Fibroblast of villous mesenchyme (primary cell): ENCODE data around the gene CDH23. TPM values are rescaled to one million over a fixed set of nuclear protein-coding genes. Genes with fewer than 3 reads are reported as not detected.

Source experiments
- DNase-seq: peaks from one replicate; pipeline ENCODE4 v3.0.0-alpha.2; 2010; ENCODE audit warnings: low read depth
- H3K4me3 ChIP-seq: 2 replicates; pipeline ENCODE4 v1.5.1; 2011; ENCODE audit warnings: low read depth, mild to moderate bottlenecking, low read length
- CTCF ChIP-seq: IDR thresholded peaks from 2 replicates; pipeline ENCODE4 v1.5.1; 2012; ENCODE audit warnings: low read depth, mild to moderate bottlenecking, low read length; ENCODE audit not compliant: insufficient read depth
- total RNA-seq: library from RNA; depleted of rRNA; stranded (reverse); fragments of >200 nt; gene quantifications from 2 replicates; pipeline ENCODE4 v1.2.3, GENCODE V29; 2012

The CDH23 gene
- total RNA-seq, 1 donor, result under 0.01 TPM

- no peak overlapping the region for H3K4me3 ChIP-seq
- no peak for DNase-seq
- no peak for TF ChIP-seq CTCF
Observed at GRCh38 chr10:71401056-71401455, 4.3 kb downstream of the CDH23 start.

GRCh38 chr10:71402005-71402404 is 5.3 kb downstream of the CDH23 start:
- H3K4me3 ChIP-seq, result no peak overlapping the region
- TF ChIP-seq CTCF, result no peak

GRCh38 chr10:71404503-71405295 is 8.0 kb downstream of the CDH23 start:
- H3K4me3 ChIP-seq, result no peak overlapping the region
- no peak for DNase-seq
- no peak for TF ChIP-seq CTCF

More at GRCh38 chr10:71402005-71402404, 5.3 kb downstream of the CDH23 start:
- no peak for DNase-seq

- no peak for TF ChIP-seq CTCF
- H3K4me3 ChIP-seq, result no peak overlapping the region
- no peak for DNase-seq
Observed at GRCh38 chr10:71406878-71407277, 10.2 kb downstream of the CDH23 start.

GRCh38 chr10:71408436-71409225 is 11.9 kb downstream of the CDH23 start:
- H3K4me3 ChIP-seq, result no peak overlapping the region
- no peak for DNase-seq
- TF ChIP-seq CTCF, result no peak

GRCh38 chr10:71409516-71410104 is 12.9 kb downstream of the CDH23 start:
- no peak for TF ChIP-seq CTCF
- H3K4me3 ChIP-seq, result no peak overlapping the region
- no peak for DNase-seq
